Left cardiac atrium (tissue), 4 donors: ENCODE measurements around the gene PPID. TPM values are rescaled to one million over a fixed set of nuclear protein-coding genes. Genes with fewer than 3 reads are reported as not detected.
"Not testable (repeated sequence)": the region's sequence is repeated elsewhere in the genome, so short reads cannot be mapped to it uniquely, and the experiment has no call there.

ENCODE experiments used
- ATAC-seq, 2 donors: fragments of 200-7000 bp; cut with Tn5 transposase; one replicate each; pipeline ENCODE4 v1.9.1; 2020; ENCODE audit warnings: mild to moderate bottlenecking in 2 of 2, moderate library complexity in 2 of 2
- DNase-seq: peaks from one replicate; pipeline ENCODE4 v3.0.0-alpha.2; 2020
- intact Hi-C, 2 donors: fragments of 100-400 bp; cut with DNase I; formaldehyde crosslinking; loops; one replicate each; pipeline versions ENCODE4 v1.14.1 to v1.15.1; 2022 to 2023
- total RNA-seq, 2 donors: library from RNA; stranded (reverse); fragmentation: NEBNext Ultra II Directional; extraction: Animal tissue kit (Norgen Biotek cat#: 25700); gene quantifications; one replicate each; pipeline ENCODE4 v1.2.1, GENCODE V29; 2021
- donor health status: DM: no; HTN: yes; CAD: no.
- donor health status: DM: no; HTN: yes; CAD: no; lungs with severe emphysema.
- donor health status: DM: yes; HTN: yes; CAD: no.
- donor health status: Dilated cardiomyopathy.

PPID gene
- total RNA-seq, 2 donors from 2014 or later: 22.6 to 30.7 TPM

DNA sequence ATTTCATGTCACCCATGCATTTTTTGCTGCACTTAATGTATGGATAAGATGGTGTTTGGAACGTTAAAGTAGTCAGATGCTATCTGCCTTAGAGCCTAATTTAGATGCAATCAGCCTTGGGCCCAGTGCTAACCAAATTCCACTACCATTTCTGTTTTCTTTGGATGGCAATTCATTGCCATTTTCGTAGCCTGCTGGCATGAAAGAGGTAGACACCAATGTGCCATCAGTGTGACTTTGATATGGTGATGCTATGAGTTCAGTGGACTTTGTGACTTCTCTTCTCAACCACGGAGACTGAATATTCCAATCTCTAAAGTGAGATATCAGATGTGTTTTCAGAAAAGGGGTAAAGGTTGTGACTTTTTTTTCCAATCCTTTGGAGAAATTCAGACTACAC lies 49.6 kb downstream of the PPID start:
- intact Hi-C loops: no loop called here
- DNase-seq (no peak), ATAC-seq (no peak)

DNA sequence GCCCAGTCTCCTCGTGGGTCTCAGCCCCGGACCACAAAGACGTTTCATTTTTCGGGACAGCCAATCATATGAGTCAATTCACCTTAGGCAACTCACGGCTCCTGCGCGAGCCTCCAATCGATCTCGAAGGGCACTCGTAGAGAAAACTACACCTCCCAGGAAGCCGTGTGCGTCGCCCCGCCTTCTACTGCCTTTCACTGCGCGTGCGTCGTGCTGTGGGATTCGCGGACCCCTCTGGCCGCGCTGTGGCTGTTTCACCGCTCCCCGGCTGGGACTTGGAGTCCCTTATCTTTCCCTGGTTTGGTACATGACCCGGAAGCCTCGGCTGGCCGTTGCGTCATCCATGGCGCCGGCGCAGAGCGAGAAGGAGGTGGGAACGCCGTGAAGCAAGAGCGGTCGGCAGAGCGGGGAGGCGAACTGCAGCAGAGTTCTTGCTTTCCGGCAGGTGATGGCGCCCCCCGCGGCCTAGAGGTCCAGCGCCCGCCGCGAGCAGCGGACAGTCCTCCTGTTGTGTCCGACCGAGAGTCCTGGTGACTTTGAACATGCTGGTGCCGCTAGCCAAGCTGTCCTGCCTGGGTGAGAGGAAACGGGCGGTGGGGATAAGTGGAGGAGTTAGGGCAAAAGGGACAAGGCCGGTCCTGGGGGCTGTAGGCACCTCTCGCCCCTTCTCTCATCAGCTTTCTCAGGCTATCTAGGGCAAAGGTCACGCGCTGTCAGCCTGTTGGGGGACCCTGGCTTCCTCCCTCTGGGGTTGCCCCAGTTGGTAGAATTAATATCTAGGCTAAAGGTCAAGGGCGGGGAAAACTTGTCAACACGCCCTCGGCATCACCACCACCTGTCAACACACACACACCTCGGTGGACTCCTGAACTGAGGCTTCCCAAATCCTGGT lies 51.0 kb downstream of the PPID start, which contains the start of gene ETFDH:
TSS of gene ETFDH (plus strand) at position 382 of the 892 bp plus-strand sequence. CDS start at position 543, 161 bp downstream.
- DNase-seq (peak; percentile 99), ATAC-seq (peak; percentile 94 to 97)
- intact Hi-C loops: no loop called here

DNA sequence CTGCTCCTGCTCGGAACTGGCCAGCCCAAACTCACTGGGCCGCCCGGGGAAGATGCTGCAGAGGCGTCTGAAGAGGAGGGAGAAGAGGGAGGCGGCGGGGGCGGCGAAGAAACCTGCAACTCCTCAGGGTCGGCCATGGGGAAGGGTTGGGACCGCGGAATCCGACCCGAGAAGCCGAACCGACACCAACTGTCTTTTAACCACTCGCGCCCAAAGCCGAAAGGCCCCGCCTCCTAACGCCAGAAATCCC lies 51.6 kb downstream of the PPID start, which contains the start of gene C4orf46:
TSS of gene C4orf46 (minus strand) at position 223 of the 250 bp plus-strand sequence. CDS start at position 137, 86 bp downstream.
- intact Hi-C loops: no loop called here
- peak; percentile 2 to 13 for ATAC-seq
- DNase-seq: no peak

DNA sequence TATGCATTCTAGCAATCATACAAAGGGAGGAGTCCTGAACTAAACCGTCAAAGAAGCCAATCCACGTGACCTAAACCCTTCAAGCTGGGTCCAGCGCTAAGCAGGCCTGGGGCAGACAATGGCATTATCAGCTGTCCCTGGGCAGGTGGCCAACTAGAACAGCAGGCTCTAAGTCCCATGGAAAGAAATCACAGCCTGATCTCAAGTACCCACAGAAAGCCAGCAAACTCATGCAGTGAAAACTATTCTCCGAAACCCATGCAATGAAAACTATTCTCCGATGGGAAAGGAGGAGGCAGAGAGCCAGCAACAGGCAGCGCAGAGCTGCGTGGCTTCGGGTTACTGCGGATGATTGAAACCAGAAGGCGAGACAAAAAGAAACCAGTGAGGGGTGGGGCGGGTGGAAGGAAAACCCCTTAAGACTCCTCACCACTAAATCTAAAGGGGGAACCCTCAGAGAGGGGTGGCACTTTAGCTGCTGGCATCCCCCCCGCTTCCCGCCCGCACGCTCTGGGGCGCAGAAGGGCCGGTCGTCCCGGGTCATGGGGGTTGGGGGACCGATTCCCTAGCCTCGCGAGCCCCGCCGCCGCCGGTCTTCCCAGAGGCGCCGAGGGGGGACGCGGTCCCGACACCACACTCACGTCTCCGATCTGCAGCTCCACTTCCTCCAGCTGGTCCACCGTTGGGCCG lies 52.1 kb downstream of the PPID start:
- ATAC-seq (peak; percentile 28 to 48), DNase-seq (peak; percentile 87)
- intact Hi-C loops: no loop called here

DNA sequence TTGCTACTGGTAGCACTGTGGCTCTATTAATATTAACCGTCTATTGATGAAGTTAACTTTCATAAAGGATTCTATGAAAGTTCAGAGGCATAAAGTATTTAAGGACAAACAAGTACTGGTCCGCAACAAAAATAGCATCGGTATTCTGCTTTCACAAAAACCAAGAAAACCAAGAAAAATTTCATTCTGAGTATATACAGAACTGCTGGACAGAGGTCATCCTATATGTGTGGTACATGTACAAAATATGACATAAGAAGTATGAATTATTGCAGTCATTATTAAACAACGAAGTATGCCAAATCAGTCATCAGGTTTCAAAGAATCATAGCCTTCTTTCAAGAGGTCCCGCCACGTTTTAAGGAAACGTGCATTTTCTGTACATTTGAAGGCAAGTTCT lies 53.9 kb downstream of the PPID start:
- no peak for DNase-seq
- intact Hi-C loops: no loop called here
- no peak for ATAC-seq

DNA sequence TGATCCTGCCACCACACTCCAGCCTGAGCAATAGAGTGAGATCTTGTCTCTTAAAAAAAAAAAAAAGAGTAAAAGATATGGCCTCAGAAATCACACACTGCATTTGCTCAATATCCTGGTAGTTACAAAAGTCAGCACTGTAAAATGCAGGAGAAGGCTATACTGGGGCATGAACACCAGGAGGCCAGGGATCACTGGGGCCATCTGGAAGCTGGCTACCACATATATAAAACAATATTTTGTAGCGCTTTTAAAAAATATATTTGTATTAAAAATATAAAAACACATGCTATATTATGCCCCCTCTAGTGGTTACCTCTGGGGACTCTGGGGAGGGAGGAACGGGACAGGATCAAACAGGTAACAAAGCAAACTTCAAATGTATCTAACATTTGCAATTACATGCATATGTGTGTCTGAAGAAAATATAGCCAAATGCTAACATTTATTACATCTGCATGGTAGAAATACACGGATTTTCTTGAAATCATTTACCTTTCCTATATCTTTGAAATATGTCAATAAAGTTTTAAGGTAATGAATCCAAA lies 55.5 kb downstream of the PPID start:
- intact Hi-C loops: no loop called here
- no peak for ATAC-seq

DNA sequence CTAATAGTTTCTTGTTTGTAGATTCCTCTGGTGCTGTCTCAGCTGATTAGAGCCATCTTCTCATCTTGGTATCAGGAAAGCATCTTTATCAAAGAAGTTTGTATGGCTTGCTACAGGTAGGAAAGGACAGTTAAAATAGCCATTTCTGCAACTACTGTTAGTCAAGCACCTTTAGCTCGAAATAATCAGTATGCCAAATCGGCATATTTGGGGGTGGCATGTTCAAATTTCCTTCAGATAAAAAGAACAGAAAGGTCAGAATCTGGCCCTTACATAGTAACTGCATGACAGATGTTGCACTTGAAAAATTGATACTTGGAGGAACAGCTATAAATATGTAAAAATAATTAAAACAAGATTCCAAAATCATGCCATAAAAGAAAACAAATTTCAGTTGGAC lies 56.3 kb downstream of the PPID start:
- intact Hi-C loops: no loop called here

More for the DNA sequence above, 55.5 kb downstream of the PPID start:
- DNase-seq: no peak

DNA sequence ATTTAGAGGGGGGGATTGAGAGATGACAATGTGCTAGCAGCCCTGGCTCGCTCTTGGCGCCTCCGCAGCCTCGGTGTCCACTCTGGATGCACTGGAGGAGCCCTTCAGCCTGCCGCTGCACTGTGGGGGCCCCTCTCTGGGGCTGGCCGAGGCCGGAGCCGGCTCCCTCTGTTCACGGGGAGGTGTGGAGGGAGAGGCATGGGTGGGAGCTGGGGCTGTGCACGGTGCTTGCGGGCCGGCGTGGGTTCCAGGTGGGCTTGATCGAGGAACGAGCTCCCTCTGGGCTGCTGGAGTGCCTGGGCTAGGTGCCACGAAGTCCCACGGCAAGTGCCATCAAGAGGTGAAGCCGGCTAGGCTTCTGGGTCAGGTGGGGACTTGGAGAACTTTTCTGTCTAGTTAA lies 58.4 kb downstream of the PPID start:
- intact Hi-C loops: no loop called here
- DNase-seq (no peak), ATAC-seq (no peak)

More for the DNA sequence above, 56.3 kb downstream of the PPID start:
- ATAC-seq (no peak), DNase-seq (no peak)

DNA sequence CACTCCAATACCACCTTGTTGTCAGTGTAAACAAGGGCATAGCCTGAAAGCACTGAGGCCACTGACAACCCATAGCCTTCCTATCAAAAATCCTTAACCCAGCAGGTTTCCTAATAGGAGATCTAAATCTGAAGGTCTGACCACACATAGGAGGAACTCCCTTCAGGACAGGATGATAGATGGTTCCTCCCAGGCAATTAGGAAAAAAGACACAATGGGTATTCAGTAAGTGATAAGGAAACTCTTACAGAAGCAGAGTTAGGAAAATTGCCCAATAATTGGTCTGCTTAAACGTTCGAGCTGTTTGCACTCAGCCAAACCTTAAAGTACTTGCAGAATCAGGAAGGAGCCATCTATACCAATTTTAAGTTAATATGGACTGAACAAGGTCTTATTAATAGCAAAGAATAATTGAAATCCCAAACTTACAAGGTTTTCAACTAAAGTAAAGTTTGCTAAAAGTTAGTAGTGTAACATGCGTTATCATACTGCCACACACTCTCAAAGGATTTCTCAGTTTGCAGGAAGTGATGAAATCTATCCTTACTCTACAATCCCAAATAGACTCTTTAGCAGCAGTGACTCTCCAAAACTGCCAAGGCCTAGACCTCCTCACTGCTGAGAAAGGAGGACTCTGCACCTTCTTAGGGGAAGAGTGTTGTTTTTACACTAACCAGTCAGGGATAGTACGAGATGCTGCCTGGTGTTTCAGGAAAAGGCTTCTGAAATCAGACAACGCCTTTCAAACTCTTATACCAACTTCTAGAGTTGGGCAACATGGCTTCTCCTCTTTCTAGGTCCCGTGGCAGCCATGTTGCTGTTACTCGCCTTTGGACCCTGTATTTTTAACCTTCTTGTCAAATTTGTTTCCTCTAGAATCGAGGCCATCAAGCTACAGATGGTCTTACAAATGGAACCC lies 59.2 kb downstream of the PPID start:
- intact Hi-C loops, DNase-seq, ATAC-seq: not testable (repeated sequence)

DNA sequence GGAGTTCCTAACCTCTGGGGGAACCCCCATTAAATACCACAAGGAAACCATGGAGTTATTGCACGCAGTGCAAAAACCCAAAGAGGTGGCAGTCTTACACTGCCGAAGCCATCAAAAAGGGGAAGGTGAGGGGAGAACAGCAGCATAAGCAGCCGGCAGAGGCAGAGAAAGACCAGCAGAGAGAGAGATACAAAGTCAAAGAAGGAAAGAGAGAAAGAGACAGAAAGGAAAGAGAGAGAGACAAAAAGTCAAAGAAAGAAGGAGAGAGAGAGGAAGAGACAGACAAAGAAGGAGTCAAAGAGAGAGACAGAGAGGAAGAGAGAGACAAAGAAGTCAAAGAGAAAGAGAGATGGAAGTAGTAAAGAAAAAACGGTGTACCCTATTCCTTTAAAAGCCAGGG lies 59.9 kb downstream of the PPID start:
- intact Hi-C loops, DNase-seq, ATAC-seq: not testable (repeated sequence)

Other genes with a start within 250 kb of the PPID start
- under 1 TPM in 1 of 2 donors, not detected in 1; 0.18 TPM for gene RXFP1, start 201.5 kb downstream of the PPID start, total RNA-seq
- gene C4orf46, start 51.5 kb downstream of the PPID start, total RNA-seq: 1 to 10 TPM; 2.8 to 3.3 TPM
- gene ETFDH, start 51.1 kb downstream of the PPID start, total RNA-seq: 100 to 1,000 TPM; 161 to 171 TPM
- gene FNIP2, start 45.6 kb upstream of the PPID start, total RNA-seq: 10 to 100 TPM; 40.6 to 55.3 TPM